GM19239 (cell line): Measurements from ENCODE around the gene NEK4.

ENCODE experiments used
- DNase-seq: peaks from one replicate; pipeline ENCODE4 v3.0.0; 2011; ENCODE audit warnings: low spot score; ENCODE audit not compliant: insufficient read length
- FAIRE-seq: peaks from 2 replicates; lab custom pipeline; 2011; peaks lifted over from hg19 to GRCh38; lab: Jason Lieb, UNC

Gene NEK4

DNA sequence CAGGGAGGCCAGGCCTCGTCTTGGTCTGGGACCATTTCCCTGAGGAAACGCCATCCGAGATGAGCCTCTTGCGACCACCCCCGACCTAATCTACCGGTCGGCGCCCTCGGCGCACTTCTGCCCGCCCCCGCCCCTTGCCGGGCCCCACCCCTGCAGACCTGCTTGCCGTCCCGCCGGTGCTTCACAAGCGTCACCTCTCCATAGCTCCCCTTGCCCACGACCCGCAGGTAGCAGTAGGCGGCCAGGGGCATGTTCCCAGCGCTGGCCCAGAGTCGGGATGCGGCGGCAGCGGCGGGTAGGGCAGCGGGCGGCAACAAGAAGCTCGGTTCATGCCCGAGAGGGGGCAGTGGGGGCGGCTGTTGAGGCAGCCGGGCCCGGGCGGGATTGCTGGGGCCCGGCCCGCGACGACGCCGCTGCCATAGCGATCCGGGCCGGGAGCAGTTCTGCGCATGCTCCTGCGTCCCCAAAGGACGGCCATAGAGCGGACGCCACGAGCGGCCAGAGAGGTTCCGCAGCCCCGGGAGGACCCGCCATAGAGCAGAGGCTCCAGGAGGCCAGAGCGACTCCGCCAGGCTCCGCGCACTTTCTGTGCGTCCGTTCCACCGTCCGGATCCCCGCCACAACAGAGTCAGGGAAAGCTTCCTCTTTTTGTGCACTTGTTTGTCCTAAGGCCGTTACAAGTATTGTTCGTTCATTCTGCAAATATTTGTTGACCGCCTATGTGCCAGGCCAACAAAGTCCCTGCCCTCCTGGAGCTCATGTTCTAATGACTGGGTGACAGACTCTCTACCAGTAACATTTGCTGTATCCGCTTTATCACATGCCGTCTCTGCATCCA, at the start of gene NEK4:
TSS of gene NEK4 (minus strand) at position 445 of the 838 bp plus-strand sequence. CDS start at position 251, 194 bp downstream.
- DNase-seq = peak; percentile 93

DNA sequence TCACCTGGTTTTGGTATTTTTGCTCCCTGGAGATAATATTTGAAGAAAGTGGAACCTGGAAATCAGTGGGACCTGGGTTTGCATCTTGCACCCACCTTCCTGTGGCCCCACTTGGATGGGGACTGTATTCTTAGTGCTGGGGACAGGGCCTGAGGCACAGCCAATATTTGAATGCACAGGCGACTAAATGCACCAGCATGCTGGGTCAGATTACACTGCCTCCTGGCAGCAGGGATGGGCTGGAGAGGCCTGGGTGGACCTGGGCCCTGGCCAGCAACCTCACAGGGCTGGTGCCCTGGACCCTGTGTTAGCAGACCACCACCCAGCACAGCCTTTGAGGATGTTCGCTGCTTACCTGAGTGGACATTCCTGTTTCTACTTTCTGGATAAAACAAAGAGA, 49.2 kb upstream of the NEK4 start:
- no peak for DNase-seq
- FAIRE-seq = no peak

More for the DNA sequence above, at the start of gene NEK4:
- FAIRE-seq = peak; percentile 88

DNA sequence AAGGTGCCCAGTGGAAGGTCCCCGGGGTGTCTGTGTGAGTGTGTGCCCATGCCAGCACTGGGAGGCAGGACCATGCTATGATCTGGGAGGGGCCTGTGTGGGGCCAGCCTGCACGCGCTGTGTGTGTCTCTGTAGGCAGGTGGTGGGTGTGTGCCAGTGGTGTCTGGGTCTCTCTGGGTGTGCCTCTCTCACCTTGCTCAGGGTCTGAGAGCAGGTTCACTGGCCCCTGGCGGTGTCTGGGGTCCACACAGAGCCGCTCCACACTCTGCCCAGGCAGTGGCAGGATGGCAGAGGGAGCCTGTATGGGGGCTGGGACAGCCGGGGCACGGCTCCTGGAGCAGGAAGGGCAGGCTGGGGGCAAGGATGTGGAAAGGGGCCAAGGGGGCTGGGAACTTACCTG, 47.1 kb upstream of the NEK4 start:
- DNase-seq = no peak
- no peak for FAIRE-seq

DNA sequence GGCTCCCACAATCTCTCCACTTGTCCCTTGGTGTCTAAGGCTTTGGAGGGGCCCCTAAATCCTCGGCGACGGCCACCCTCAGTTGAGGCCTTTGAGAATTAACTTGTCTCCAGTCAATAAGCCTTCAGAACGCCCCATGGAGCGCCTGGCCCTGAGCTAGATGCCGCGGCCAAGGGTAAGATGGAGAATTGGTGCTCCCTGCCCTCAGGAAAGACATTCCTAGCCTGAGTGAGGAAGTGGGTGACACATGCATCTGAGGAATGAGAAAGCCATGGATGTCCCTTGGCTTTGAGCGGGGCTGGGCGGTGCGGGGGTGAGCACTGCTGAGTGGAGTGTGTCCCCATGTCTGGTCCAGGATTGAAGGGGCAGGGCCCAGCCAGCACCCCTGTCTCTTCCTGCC, 46.5 kb upstream of the NEK4 start:
- FAIRE-seq (no peak), DNase-seq (no peak)

DNA sequence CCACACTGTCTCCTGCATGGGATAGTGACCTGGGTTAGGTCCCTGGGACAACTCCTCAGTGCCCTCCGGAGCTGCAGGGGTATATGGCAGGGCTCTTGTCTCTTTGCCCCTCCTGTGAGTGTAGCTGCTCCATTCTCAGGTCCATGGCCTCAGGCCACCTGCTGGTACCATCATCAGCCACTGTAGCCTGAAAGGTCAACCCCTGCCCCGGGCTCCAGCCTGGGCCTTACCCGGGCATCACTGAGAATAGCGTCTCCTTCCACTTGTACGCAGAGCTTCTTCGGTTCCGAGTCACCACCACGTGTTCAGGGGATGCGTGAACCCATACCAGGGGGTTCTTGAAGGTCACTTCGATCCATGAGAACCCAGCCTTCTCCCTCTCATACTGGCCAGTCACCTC, 45.9 kb upstream of the NEK4 start:
- DNase-seq = no peak
- FAIRE-seq = no peak

DNA sequence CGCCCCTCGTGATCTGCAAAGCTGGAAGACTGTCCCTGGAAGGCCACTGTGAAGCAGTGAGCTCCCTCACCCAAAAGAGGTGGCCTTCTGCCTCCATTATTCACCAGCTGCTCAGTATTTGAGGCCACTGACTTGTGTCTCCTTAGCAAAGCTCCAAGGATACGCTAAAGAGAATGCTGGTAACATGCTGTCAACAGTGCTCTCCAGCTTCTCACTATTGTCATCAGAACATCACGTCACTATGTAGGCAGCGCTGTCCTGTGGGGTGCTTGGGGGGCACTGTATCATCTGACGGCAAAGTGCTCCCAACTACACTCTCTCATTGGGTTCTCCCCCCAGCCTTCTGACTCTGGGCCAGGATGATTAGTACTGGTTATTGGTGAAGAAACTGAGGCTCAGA, 45.5 kb upstream of the NEK4 start:
- FAIRE-seq = no peak
- DNase-seq = no peak

DNA sequence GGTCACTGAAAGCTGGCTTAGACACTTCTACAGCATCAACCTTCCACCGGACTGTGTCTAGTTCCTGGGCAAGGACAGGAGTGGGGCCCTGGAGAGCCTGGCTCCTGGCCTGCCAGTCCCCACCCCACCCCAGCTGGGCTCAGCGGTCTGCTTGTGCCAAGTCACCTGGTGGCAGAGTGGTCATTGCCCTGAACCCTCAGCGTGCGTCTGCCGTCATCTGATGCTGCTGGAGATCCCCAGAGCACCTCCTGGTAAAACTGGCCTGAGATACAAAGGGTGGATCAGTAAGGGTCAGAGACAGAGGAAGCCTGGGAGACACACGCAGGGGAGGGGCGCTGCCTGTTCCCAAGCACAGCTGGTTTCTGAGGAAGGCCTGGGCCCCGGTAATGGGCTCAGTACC, 43.1 kb upstream of the NEK4 start:
- DNase-seq = no peak
- FAIRE-seq = no peak

DNA sequence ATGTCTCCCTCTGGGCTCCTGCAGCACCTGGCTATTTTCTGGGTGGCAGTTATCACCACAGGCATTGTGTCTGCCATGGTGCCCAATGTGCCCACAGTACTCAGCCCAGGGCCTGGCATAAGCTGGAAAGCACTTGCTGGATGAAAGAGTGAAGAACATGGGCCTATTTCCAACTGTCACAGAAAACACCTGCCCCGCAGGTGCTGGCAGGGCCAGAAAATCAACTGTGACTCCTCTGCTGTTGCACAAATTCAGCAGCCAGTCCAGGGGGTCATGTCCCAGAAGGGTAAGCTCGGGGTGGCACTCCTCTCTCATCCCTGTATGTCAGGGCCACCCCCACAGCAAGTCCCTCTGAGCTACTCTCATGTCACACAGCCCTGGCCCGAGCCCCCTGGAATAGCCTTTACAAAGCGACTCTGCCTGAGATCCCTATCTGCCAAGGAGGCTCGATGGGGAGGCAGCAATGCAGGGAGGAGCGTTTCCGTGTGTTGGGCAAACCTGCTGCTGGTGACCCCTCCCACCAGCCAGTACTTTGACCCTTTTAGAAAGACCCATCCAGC, 40.8 kb upstream of the NEK4 start:
- DNase-seq = no peak
- FAIRE-seq = no peak

DNA sequence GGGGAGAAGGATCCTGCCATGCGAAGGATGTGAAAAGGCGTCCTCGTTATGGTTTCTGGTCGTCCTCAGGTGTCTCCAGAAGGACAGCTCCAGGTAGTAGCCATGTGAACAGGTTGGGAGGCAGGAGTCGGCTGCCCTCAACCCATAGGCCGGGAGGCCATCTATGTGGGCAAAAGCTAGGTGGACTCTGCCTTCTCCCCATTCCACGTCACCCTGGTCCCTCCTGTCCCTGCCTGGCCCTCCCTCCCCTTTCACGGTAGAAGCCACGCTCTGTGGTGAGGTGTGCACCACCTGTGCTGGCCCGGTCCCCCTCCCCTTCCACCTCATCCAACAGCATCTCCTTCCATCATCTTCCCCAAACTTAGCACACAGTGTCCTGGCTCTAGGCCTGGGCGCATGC, 40.2 kb upstream of the NEK4 start:
- no peak for FAIRE-seq

DNA sequence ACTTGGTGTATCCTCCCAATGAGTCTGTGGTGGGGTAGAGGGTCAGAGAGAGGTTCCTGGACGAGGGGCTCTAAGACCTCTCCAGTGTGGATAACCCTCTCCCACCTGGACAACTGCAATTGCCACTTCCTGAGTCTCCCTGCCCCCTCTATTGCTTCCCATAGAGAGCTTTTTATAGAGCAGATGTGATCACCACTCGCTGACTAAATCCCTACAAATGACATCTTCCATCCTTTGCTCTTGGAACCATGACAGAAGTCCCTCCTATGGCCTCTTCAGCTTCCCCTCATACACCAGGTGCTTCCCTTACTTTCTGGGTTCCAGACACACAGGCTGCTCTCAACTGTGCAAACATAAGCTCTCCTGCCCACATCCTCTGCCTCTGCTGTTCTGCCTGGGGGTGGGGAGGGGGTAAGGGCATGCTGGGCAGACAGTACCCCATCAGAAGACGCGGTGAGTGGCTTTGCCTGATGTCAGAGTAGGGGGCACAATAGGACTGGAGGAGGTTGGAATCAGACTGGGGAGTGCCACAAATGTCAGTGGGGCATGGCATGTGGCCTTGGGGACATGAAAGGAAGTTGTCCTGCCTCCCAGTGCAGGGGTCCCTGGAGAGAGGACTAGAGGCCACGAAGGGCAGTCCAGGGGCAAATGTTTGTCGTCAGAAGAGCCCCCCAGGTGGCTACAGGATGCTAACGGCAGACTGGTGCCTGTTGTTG, 39.1 kb upstream of the NEK4 start:
- FAIRE-seq (no peak), DNase-seq (no peak)

More for the DNA sequence above, 40.2 kb upstream of the NEK4 start:
- no peak for DNase-seq

DNA sequence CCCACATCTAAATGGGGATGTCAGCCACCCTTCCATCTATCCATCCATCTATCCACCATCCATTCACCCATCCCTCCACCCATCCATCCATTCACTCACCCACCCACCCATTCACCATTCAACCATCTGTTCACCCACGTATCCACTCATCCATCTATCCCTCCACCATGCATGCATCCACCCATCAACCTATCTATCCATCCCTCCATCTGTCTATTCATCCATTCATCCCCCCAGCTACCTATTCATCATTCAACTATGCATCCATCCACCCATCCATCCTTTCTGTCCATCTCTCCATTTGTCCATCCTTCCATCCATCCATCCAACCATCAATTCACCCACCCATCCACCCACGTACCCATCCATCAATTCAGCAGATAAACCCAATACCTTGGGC, 38.4 kb upstream of the NEK4 start:
- FAIRE-seq (no peak), DNase-seq (no peak)

DNA sequence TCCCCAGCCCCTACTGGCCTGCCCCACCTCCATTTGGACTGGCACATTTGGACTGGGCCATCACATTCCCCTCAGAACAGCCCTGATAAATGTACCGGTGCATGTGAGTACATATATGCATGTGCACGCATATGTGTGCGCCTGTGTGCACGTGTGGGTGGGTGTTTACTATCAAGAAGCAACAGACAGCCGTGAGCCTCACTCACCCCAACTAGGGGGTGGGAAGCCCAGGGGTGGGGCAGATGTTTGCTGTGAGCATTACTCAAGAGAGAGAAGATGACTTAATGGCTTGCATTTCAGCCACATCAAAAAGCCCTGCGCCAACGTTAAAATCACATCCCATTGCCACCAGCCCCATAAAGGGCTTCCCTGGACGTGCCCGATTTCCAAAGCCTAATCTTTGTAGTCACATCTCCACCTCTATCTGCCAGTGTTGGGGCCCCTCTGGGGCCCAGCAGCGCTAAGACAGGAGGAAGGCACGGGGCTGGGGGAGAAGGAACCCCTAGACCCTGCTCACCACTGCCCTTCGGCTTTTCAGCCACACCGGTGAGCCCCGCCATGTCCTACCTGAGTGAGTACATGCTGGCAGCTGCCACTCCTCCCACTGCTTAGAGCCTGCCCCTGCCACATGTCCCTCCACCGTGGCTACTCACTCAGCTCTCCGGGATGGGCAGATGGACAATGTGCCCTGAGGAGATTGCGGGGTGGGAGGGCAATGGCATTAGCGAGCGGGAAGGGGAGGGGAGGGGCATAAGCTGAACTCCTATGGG, 34.7 kb upstream of the NEK4 start:
- DNase-seq = no peak
- FAIRE-seq = no peak

DNA sequence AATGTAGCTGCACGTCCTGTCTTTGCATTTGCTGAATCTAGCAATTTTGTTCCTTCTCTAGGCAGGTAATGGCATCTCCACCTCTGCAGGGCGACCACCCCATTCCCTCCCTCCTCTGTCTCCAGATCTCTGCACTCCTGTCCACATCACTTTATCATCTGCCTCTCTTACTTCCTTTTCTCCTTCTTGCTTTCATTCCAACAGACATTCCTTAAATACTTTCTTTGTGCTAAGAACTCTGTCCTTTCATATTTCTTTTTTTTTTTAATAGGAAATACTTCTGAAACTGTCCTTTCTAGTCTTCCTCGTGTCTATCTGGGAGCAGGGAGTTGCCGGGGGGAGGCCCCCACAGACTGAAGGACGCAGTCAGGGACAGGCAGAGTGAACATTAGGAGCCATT, 31.1 kb upstream of the NEK4 start:
- FAIRE-seq (no peak), DNase-seq (no peak)

DNA sequence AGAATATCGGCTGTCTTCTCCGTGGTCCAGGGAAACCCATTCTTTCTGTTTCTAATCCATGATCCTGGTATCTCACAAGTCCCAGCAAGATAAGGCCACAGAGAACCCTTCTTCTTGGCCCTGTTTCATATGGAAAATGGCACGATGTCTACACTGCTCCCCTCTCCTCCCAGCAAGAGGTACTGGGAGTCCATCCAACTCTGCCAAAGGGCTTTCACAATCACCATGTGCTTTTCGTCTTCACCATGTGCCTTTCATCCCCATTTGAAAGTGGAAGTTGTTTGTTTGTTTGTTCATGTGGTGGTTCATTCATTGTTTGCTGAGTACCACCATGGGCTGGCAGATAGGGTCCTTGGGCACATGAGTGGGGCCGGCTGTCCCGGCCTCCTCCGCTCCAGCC, 29.3 kb upstream of the NEK4 start:
- DNase-seq = no peak
- no peak for FAIRE-seq

DNA sequence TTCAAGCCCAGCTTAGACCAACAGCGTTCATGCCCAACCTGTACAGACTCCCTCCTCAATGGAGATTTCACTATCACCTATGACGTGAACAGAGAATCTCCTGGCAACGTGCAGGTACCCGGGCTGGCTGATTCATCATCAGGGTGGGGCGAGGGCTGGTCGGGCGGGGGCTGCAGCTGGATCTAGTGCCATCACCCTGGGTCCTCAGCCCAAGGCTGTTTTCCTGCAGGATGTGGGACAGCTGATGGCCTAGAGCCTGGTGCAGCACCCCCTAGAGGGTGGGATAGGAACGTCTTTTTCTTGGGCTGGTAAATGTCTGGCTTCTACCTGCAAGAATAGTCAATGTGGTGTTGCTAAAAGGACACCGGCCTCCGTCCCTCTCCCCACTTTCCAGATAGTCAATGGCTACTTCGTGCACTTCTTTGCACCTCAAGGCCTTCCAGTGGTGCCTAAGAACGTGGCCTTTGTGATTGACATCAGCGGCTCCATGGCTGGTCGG, 28.3 kb upstream of the NEK4 start:
- FAIRE-seq = peak; percentile 23
- peak; percentile 50 for DNase-seq

DNA sequence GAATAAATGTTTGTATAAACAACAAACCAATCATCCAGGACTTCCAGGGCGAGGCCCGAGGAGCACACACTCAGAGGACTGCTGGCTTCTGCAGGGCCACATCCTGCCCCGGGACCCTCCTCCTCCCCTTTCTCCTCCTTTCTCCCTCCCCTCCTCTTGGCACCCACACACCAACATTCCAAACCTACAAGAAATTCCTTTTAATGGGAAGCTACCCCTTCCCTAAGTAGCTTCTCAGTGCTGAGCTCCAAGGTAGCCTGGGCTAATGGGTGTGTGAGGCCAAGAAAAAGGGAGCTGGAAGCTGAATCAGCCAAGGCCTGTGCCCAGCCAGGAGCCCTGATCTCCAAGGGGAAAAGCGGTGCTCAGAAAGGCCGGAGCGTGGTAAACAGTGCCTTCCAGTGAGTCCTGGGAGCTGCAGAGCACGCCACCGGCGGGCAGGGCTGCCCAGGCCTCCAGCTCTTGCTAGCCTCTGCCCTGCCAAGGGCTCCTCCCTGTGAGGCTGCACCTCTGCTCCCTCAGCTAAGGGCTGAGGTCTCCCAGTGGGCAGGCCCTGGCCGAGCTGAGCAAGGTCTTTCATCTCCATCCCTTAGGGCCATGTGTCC, 27.7 kb upstream of the NEK4 start:
- no peak for FAIRE-seq
- DNase-seq = no peak

DNA sequence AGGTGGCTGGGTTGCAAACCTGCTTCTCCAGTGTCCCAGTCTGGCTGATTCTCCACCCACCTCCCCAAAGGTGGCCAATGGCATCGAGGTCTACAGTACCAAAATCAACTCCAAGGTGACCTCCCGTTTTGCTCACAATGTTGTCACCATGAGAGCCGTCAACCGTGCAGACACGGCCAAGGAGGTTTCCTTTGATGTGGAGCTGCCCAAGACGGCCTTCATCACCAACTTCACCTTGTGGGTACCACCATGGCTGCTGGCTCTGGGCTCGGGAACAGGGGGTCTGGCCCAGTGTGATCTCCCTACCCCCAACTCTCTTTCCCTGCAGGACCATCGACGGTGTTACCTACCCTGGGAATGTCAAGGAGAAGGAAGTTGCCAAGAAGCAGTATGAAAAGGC, 25.7 kb upstream of the NEK4 start:
- DNase-seq (no peak), FAIRE-seq (no peak)

DNA sequence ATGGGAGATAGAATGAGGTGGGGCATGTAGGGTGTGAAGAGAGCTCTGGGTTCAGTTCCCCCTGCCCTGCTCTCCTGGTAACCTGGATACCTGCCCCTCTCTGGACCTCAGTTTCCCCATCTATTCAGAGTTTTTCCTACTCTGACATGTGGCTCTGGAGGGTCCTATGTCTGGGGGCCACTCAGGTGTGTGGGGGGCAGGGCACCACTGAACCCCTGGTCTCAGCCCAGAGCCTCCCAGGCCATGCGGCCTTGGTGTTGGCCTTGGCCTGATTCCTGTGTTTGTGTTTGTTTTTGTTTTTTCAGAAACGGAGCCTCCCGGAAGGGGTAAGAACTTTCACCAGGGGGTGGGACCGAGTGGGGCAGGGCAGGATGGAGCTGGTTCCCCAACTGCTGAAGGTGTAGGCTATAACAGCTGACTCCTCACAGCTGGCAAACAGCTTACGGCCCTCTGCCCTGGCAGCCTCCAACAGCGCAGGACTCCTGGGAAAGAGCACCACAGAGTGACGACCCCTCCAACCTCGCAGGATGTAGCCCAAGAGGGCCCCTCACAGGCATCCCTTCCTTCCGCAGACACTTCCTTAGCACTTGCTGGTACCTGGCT, 24.7 kb upstream of the NEK4 start:
- FAIRE-seq = no peak
- no peak for DNase-seq

DNA sequence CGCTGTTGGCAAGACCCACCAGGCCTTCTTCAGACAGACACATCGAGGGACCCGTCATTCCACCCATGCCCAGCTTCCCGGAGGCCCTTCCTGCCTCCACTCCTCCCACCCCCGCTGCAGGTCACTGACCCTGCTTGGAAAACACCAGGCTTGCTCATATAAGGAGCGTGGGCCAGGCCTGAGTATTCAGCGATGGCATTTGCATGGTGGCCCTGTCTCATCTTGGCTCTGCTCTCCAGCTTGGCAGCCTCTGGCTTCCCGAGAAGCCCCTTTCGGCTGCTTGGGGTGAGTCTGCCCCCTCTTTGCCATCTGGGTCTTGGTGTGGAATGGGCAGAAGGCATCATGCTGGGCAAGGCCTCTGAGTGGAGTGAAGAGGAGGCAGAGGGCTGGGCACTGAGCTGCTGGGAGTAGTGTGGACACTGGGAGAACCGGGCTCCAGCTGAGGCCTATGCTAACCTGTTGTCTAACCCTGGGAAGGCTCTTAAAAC, 23.9 kb upstream of the NEK4 start, which contains the start of gene ITIH3:
TSS of gene ITIH3 (plus strand) at position 185 of the 488 bp plus-strand sequence. CDS start at position 193, 8 bp downstream.
- DNase-seq = no peak
- FAIRE-seq = no peak
